CD4-positive, alpha-beta T cell treated with Interferon gamma for 1 hour (primary cell): ENCODE data around the gene TEX2.

Source experiments
- DNase-seq: peaks from one replicate; pipeline ENCODE4 v3.0.0-alpha.2; 2020

The TEX2 gene

GRCh38 chr17:64110379-64111152 is 152.5 kb downstream of the TEX2 start:
- no peak for DNase-seq

DNA sequence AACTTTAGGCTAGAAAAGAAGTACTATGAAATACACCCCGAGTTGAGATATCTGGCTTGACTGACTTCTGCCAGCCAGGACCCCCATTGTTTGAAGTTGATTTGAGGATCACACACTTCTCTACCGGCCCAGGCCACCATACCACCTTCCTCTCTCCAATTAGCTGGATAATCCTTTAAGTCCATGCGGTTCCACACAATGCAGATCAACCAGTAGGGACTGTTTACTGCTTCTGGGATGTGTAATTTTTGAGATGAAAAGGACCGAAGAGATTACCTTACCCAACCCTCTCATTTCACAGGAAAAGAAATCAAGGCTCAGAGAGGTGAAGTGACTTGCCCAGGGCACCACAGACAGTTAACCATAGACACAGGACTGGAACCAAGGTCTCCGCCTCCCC is 153.7 kb downstream of the TEX2 start:
- no peak for DNase-seq

- no peak for DNase-seq
Measured at GRCh38 chr17:64107500-64108236, 155.4 kb downstream of the TEX2 start.

- DNase-seq, result no peak
Measured at GRCh38 chr17:64106918-64107317, 156.1 kb downstream of the TEX2 start.

GRCh38 chr17:64103391-64104364 is 159.4 kb downstream of the TEX2 start:
- peak; percentile 10 for DNase-seq

GRCh38 chr17:64102627-64103390 is 160.3 kb downstream of the TEX2 start:
- no peak for DNase-seq

DNA sequence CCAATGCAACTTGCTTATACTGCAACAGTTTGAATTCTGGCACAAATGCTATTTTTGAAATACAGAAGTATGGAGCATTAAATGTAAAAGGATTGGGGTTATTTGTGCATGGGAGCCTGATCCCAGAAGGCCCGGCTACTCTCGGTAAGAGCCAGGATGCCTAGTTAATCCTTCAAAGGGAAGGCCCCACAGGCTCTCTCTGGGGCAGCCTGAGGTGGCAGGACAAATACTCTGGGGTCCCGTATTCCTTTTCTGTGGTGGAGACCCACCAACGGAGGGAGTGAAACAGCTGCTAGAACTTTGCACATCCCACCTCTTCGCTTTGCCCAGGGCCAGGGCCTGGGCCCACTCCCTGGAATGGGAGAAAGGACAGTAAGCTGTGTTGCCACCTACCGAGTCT is 163.5 kb downstream of the TEX2 start:
- DNase-seq, result no peak
